HG03045 (cell line): ENCODE results near the gene SPTBN2.

ENCODE experiments used
- ATAC-seq: cut with Tn5 transposase; IDR thresholded peaks from one replicate; pipeline ENCODE4 v1.9.1; 2021; ENCODE audit warnings: mild to moderate bottlenecking, moderate library complexity; ENCODE audit not compliant: unreplicated experiment

SPTBN2 gene

DNA sequence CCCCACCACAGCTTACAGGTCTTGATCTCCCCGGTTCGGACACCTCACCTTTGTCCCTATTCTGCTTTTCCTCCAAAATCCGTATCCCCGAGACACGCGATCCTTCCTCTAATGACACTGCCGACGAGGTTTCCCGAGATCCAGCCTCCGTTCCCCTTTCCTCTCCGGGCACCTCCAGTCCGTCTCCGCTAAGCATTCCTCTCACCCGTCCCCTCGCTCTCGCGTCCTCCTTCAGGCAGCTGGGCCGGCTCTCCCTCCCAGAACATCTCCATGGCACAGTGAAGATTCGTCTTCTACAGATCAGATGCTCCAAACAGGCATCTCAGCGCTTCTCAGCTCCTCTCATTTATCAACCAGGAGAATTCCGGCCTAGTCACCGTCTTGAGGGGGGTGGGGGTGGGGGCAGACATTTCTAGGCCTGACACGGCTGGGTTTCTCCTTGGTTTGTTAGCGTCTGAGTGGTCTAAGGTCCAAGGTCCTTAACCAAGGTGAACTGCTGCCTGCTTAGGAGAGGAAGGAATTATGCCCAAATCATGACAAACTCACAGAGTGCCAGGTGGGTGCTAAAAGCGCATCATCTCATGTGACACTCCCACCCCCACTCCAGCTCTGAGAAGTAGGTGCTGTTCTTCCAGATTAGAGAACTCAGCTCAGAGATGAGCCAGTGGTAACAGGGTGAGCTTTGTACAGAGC is at the start of gene SPTBN2:
Gene SPTBN2, minus strand, starts transcription at position 524 of the 693 bp plus-strand sequence. CDS start 7,976 bp downstream, outside the sequence.
- no peak for ATAC-seq

DNA sequence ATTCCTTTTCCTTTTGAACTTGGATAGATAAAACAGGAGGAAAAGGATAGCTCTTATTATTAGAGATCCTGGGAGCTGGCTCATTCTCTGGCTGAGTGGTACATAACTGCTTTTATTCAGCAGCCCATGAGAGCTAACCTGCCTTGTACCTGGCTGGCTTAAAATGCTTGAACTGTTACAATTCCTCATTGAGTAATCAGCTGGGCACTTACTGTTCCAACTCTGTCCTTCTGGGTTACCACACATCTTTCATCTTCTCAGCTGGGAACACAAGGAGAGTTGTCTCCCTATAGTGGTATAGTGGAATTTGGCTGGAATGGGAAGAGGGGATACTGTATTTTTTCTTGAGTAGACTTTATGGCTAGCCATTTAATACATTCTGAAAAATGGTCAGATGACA is 39.8 kb upstream of the SPTBN2 start:
- ATAC-seq, result no peak

DNA sequence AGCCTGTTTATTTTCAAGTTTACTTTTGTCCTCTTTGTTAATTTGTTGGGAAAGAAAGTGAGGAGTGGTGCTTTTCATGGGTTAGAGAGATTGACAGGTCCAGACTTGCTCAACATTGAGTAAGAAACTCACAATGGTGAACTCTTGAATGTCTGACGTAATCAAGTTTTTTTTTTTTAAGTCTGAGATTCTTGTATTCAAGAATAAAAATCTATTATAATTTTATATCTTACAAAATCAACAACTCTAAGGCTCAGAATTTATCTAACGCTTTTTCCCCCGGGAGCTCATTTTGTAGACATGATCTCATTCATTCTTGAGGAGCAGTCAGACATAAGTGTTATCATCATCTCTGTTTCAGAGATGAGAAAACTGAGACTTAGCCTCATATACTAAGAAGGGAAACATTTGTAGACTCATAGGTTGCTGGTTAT is 39.1 kb upstream of the SPTBN2 start:
- ATAC-seq, result no peak

DNA sequence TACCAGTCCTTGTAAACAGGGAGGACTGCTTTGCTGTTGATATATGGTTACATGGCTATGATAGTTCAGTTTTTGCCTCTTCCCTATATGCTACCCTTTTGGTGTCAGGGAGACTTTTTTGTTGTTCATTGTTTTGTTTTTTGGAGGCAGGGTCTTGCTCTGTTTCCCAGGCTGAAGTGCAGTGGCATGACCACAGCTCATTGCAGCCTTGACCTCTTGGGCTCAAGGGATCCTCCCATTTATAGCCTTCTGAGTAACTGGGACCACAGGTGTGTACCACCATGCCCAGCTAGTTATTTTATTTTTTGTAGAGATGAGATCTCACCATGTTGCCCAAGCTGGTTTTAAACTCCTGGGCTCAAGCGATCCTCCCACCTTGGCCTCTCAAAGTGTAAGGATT is 38.6 kb upstream of the SPTBN2 start:
- ATAC-seq, result no peak

DNA sequence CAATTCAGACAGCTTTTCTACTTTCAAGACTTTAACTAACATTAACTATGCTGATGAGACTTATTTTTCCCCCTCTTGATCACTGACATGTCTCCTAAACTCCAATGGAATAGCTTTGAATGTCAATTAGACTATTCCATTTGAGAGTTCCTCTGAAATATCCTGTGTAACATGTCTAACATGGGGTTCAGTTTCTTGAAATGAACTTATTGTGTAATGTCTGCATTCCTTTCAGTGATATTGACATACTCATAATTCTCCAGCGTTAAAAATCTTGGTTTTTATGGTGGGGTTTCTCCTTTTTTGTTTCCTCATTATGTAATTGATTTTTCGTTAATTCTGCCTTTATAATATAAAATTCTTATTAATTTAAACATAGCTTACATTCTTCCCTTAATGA is 37.7 kb upstream of the SPTBN2 start:
- ATAC-seq, result no peak

DNA sequence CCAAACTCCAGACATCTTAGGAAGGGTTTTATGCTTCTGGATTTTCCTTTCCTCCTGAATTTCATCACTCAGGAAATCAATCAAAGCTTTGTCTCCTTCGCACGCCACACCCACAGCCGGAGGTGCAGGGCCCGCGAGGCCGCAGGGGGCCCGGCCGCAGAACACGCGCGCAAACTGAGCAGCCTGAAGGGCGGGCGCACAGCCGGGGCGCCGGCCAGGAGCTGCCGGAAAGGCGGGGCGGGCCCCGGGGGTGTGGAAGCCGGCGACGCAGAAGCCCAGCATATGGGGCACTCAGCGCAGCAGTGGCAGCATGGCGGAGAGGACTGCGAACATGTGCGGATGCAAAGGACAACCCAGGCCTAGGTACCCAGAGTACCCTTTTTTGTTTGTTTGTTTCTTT is 33.1 kb upstream of the SPTBN2 start:
- ATAC-seq, result no peak

DNA sequence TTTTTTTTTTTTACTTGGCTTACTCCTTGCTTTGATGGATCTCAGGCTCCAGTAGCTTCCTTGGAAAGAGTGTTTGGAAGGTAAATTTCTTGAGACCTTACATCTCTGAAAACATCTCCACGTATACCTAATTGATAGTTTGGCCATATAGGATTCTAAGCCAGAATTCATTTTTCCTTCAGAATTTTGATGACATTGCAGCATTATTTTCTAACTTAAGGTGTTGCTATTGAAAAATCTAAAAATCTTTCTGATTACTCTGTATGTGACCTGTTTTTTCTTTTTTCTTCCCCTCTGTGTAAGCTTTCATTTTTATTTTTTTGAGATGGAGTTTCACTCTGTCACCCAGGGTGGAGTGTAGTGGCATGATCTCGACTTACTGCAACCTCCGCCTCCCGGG is 23.1 kb upstream of the SPTBN2 start:
- ATAC-seq, result no peak

DNA sequence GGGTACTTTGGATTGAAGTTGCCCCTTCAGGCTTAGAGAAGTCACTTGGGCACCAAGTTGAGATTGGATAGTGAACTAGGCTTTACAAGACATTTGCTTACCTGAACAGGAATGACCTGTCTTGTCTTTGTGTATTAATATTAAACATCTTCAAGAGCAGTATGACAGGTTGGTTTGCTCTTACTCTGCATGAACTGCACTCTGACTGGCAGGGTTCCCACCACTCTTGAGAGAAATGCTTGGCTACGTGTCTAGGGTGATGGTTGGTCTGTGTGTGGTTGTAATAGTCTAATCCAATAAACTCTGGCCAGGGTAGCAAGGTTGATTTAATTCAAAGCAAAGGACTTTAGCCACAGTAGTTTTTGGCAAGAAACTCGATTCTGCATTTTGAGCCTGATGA is 20.1 kb upstream of the SPTBN2 start:
- ATAC-seq, result no peak

DNA sequence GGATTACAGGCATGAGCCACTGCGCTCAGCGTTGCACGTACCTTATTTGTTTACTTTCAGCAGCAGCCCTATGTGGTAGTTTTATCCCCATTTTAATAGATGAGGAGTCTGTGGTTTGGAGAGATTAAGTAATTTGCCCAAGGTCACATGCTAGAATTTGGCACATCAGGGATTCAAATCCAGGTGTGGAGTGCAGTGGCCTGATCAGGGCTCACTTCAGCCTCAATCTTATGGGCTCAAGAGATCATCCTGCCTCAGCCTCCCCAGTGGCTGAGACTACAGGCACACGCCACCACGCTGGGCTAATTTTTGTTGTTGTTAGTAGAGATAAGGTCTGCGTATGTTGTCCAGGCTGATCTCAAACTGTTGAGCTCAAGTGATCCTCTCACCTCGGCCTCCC is 18.5 kb upstream of the SPTBN2 start:
- no peak for ATAC-seq

DNA sequence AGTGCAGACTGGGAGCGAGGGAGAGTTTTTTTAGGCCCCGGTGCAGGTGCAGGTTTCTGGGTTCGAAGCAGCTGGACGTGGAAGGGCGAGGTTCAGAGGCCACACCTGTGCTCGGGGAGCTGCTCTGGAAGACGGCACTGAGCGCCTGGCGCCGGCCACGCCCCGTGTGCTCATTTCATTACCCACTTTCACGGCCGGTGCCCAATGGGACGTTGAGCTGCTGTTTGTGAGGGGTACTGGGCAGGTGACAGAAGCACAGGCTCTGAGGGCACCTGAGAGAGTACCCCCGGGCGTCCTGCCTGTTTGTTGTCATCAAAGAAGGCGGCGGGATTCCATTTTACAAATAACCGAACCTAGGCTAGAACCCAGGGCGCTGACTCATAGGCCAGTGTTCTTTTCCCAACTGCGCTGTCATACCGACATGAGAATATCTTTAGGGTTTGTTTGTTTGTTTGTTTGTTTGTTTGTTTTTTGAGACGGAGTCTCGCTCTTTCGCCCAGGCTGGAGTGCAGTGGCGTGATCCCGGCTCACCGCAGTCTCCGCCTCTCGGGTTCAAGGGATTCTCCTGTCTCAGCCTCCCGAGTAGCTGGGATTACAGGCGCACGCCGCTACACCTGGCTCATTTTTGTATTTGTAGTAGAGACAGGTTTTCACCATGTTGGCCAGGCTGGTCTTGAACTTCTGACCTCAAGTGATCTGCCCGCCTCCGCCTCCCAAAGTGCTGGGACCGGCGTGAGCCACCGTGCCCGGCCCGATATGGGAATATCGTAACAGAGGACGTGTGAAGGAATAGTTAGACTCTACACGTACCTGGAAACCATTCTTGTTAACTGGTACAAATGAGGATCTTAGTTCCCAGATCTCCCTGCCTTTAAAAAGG is 16.6 kb upstream of the SPTBN2 start:
- ATAC-seq, result peak; percentile 45

DNA sequence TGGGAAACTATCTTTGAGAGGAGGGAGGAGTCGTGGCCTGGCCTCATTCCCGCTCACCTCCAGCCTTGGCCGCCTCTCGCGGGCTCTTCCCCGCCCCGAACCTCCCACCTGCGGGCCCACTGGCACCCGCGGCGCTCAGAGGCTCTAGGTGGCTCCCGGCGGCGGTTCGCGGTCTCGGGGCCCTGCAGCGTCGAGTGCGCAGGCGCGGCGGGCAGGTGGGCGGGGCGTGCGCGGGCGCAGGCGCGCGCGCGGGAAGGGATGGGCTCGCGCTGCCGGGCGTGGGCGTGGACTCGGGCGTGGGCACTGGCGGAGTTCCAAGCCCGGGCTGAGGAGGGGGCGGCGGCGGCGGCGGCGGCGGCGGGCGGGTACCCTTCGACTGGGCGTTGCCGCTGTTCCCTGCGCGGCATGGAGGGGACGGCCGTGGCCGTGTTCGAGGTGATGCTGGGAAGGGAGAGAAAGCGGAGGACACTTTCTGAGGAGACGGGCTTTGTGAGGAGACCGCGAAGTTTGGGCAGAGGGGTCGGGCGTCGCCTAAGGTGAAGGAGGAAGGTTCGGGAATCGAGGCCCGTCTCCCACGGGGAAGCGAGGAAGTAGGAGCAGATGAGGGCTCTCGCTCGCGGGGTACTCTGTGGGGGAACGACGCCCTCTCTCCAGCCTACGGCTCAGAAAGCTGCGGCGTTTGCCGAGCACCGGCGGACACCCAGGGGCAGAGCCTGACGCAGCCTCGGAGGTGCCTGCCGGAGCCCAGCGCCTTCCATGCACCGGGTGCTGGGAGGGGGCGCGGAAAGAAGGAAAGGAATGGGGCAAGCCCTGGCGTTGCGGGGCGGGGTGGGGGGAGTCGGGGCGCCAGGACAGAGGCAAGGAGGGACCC is 15.7 kb upstream of the SPTBN2 start:
- peak; percentile 73 for ATAC-seq

DNA sequence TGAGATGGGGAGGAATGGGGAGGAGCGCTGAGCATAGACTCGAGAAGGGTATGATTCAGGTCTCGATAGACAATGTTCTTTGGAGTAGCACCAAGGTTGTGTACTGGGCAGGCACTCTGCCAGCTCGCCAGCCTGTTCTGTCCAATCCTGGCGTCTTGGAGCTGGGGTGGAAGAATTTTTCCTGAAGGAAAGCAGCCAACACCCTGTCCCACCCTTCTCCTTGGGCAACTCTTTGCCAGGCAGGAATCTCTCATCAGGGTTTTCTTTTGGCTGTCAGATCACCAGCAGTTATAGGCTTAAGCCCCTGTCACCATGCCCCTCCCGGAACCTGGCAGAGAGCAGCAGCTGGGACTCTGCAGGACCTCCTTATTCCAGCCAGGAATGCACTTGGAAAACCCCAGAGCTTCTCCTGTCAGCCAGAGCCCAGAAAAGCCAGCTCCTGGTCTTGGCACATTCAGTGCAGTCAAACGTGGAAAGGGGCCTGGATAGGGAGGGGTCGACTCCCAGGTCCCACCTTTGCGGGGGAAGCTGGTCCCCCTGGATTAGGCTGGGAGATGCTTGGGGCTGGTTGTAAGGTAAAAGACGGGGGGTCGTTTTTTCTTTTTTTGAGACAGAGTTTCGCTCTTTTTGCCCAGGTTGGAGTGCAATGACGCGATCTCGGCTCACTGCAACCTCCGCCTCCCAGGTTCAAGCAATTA is 14.4 kb upstream of the SPTBN2 start:
- no peak for ATAC-seq

DNA sequence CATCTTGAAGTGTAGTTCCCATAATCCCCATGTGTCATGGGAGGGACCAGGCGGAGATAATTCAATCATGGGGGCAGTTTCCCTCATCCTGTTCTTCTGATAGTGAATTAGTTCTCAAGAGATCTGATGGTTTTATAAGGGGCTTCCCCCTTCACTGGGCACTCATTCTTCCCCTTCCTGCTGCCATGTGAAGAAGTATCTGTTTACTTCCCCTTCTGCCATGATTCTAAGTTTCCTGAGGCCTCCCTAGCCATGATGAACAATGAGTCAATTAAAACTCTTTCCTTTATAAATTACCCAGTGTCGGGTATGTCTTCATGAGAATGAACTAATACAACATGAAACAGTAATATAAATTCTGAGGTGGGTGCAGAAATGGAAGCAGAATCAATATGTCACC is 12.1 kb upstream of the SPTBN2 start:
- no peak for ATAC-seq

DNA sequence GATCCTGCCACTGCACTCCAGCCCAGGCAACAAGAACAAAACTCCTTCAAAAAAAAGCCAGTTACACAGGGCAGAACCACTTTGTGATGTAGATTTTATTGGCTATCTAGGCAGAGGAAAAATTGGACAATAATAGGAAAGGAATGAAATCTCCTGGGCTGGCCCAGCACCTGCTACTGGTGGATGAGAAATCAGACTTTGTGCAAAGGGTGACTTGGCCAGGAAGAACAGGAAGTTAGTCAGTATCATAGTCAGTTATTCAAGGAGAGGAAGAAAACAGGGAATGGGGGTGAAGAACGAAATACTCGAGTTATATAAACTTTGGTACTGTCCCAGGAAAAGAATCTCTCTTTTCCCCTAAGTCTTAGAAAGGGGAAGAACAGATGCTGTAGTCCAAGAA is 11.0 kb upstream of the SPTBN2 start:
- ATAC-seq, result no peak

DNA sequence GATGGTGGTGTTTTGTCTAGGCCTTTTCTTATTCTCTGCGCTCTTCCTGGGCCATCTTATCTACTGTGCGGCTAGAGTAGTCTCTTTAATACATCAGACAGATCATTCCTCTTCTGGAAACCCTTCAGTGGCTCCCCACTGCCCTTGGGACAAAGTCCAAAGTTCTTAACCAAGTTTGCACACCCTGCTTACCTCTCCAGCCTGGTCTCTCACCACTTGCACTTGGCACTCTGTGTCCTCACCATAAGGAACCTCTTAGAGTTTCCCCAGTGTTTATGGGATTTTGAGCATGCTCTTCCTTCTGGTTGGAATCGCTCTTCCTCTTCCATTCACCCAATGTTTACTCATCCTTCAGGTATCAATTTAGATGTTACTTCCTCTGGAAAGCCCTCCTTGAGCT is 5.2 kb upstream of the SPTBN2 start:
- ATAC-seq, result no peak

DNA sequence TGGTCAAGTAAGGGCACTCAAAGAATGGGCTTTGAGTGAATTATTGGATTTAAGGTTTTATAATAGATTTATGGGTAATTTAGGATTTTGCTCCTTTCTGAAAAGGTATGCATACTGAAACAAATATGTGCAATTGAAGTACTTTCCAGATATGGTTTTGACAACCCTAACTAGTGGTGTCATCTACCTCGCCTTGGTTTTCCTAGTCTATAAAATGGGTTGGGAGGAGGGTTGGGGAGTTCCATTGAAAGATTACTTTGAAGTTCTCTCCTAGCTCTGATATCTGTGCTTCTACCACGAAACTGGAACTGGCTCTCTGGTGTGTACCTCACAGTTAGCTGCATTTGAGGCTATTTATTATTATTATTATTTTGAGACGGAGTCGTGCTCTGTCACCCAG is 431 bp upstream of the SPTBN2 start:
- no peak for ATAC-seq

DNA sequence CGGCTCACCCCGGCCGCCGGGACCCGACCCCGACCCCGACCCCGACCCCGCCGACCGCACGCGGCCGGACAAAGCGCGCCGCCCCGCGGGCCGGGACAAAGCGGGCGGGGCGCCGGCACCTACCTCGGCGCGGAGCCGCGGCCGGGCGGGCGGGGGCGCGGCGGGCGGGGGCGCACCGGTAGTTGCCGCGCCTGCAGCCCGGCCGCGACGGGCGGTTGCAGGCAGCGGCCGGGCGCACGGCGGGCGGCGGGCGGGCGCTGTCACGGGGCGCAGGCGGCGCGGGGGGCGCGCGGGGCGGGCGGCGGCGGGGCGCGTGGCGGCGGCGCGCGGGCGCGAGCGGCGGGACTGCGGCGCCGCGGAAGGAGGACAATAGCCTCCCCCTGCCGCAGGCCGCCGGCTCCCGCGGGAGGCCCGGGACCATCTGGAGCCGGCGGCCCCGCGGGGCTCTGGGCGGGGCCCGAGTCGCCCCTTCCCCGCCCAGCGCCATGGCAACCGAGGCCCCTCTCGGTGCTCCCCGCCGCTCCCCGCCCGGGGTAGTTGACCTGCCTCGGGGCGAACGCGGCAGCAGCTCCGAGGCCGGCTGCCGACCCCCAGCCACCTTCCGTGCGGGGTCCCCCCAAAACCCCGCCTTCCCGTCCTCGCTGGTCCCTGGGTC is 851 bp downstream of the SPTBN2 start:
- ATAC-seq, result no peak

DNA sequence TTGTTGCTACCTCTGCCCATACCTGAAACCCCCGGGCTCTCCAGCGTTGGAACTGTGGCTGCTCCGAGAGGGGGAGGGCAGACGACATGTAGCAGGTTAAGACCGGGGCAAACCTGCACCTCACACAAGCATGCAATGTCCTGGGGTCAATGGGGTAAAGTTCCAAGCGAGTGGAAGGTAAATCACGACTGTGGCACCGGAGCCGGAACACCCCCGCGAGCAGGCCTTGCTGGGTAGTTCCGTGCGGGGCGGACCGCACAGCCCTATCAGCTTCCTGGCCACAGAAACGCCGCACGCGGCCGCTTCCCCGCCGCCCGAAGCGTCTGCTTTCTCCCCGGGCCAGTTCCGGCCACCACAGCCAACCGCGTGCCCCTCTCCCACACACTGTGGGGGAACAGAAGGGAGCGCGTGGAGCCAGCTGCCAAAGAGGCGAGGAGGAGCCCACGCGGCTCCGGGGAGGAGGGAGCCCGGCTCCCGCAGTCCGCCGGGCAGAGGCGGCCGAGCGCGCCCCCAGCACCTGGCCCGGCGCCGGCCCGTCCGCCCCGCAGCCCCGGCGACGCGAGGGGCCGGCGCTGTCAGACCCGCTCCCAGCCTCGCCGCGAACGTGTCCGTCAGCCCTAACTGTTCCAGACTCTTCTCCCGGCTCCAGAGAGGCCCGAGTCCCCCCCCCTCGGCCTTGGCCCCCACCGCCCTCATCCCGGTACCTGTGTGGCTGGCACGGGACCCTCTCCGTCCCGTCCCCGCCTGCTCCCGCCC is 1.6 kb downstream of the SPTBN2 start:
- no peak for ATAC-seq

DNA sequence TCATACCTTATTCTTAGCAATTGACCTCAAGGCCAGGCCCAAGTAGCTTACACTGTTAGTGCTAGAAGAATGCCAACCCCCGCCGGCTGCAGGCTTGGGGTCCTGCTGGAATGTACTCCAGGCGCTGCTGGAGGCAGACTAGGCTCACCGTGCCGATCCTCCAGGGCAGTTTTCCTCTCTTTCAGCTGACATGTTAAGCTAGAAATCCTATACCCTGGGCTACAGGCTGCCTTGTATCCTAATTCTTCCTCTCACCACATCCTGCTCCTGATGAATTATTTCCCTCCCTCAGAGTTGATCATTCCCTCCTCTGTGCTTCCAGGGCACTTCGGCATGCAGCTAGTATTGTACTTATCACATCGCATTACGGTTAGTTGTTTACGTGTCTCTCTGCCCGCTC is 3.4 kb downstream of the SPTBN2 start:
- ATAC-seq, result no peak

DNA sequence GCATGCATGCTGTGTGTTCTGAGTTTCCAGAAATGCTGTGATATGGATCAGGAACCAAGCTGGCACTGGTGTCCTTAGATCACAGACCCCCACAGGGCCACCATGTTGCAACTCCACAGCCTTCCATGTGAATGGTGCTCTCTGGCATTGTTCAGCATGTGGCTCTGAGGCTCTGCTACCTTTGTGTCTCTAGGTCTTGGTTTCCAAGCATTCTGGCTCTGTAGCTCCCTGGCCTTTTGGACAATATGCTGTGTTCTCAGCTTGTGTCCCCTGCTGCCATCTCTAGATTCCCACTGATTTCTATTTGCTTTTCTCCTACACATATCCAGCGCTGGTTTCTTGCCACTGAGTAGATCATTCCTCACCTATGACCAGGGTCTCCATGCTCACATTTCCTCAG is 3.9 kb downstream of the SPTBN2 start:
- ATAC-seq, result no peak
